Measurements from ENCODE around the gene SLC35A1.

Gene SLC35A1

DNA sequence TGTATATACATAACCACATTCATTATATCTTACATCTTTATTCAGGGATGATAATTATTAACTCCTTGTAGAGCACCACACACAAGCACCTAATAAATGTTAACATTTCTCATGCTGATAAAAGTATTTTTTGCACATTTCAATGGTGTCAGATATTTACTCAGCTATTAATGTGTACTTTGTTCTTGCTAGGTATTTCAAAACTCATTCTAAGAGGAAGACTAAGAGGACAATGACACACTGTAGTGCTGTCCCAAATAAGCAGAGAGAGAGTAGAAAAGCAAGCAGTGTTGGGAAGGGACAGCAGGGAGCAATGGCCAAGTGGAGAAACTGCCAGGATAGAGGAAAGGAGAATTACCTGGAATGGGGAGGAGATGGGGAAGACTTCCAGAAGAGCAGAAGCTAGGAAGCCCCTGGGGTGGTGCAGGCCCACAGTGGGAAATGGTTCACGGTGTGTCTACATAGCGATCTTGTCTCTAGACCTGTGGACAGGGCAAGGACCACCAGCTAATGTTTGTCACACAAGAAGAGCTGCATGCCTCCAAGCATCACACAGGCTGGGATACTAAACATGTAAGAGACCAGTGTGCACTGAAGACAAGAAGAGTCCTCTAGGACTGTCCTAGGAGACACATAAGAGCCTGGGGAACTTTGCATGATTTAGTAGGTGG is 61.7 kb downstream of the SLC35A1 start:
- DNase-seq (ENCODE audit: low spot score): no peak

DNA sequence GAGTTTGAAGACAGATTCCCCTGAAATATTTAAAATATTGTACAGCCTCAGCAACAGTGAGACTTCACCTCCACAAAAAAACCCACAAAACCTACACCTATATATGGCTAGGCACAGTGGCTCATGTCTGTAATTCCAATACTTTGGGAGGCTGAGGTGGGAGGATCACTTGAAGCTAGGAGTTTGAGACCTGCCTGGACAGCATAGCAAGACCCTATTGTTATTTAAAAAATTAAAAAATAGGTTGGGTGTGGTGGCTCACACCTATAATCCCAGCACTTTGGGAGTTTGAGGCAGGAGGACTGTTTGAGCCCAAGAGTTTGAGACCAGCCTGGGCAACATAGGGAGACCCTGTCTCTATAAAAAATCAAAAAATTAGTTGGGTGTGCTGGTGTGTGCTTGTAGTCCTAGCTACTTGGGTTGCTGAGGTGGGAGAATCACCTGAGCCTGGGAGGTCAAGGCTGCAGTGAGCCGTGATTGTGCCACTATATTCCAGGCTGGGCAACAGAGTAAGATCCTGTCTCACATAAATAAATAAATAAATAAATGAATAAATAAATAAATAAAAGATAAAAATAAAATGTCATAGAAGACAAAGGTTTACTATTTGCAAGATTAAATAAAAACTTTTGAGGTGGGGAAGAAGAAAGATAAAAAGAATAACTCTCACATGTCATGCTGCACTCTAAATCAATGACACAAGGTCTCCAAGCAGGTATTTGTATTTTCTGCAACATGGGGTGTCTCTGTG is 65.9 kb downstream of the SLC35A1 start:
- no peak for DNase-seq (ENCODE audit: low spot score)

DNA sequence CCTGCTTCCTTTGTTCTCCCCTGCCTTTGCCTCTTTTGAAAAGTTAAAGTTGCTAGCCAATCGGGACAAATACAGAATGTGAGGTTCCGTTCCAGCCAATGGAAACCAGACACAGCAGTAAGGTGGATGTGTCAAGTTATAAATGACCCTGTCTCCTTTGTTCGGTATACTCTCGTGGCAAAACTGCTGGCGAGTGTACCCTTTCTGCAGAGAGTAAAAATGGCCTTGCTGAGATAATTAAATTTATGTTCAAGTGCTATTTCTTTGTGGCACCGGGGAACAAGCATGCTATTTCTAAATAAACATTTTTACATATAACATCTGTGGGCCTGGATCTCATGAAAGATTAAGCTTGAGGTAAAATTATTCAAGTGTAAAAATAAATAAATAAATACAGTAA is 66.8 kb downstream of the SLC35A1 start:
- DNase-seq (ENCODE audit: low spot score): no peak

DNA sequence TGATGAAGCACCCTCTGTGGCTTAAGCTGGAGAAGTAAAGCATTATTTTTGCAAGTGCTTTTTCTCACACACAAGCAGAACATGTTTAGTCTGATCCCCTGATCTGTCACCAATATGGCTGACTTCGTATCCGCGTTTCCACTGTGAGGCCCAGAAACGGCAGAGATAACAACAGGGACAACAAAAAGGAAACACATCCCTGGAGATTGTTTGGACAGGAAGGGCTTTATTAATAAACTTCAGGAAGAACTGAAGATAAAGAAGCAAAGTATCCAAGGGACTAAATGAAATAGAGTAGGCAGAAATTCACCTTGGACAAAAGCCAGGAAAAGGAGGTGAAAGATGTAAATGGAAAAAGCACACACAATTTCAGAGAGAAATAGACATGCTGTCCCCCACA is 67.8 kb downstream of the SLC35A1 start:
- no peak for DNase-seq (ENCODE audit: low spot score)

DNA sequence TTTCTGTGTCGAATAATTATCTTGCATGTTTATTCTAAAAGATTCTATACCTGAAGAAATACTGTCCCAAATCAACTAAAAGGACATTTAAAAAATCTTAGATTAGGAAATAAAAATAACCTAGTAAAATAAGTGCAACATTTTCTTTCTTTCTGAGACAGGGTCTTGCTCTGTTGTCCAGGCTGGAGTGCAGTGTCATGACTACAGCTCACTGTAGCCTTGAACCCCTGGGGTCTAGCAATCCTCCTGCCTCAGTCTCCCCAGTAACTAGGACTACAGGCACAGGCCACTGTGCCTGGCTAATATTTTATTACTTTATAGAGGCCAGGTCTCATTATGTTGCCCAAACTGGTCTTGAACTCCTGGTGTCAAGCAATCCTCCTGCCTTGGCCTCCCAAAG is 68.3 kb downstream of the SLC35A1 start:
- no peak for DNase-seq (ENCODE audit: low spot score)

DNA sequence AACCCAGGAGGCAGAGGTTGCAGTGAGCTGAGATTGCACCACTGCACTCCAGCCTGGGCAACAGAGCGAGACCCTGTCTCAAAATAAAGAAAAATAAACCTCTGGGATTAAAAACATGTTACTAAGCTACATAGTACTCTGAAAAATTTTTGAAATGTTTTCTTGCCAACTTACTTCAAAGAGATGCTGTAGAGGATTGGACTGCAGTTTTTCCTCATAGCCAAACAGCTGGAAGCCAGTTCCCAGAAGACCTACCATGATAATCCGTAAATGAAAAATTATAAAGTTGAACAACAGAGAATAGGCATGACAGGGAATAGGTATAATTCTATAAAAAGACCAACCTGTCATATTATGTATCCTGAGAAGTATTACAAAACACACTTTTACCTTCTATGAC is 69.0 kb downstream of the SLC35A1 start:
- no peak for DNase-seq (ENCODE audit: low spot score)

DNA sequence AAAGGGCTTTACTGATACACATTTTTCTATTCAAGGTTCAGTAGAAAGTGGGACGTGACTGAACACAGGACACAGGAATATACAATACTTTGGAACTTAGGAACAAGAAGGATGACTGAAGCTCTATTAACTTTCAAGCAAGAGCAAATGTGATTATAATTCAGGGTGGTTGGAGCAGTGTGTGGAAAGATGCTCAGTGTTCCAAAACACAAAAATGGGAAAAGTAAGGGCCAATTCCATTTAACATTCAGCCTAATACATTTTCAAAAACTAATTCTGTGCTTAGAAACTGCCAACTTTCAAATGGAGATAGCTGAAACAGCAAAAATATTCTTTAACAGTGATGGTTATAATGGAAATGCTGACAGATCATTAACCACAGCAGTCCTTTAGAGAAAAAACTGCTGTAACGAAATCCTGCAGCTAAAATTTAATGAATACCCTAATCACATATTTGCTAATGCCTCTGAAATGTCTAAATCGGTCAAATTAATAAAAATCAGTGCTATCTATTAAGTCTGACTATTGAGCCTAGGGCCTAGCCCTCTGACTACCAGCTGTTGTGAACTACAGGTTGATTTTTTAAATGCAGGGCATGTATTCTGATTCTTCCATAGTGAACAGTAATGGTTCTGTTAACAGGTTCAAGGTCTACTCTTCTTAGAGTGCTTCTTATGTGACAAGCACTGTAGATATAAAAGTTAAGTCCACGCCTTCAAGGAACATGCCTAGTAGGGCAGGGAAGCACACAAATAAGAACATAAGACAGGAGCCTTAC is 71.1 kb downstream of the SLC35A1 start:
- DNase-seq (ENCODE audit: low spot score): no peak

DNA sequence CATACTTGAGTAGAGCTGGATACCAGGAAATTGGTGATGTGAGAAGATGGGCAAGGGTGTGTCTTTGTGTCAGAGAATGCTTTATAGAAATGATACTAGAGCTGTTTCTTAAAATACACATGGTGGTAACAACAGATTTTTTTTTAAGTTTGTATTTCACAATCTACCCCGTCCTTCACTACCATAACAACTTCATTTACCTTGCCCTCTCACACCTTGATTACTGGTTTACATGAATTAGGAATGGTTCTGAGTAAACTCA is 71.6 kb downstream of the SLC35A1 start:
- no peak for DNase-seq (ENCODE audit: low spot score)

DNA sequence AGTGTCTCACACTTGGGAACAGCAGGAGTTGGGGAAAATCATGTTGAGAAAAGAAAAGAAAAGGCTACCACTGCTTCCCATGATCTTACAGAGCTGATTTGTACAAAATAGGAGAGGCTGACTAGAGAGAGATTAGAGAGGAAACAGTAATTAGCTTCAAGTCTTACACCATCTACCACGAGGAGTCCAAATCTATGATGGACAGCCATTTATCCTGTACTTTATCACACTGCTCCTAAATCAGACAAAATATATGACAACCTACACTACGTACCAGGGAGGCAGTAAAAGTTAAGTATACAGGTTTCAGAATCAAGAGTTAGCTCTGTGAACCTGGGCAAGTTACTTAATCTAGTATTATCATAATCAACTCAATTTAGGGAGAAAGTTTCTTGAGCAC is 79.0 kb downstream of the SLC35A1 start:
- no peak for DNase-seq (ENCODE audit: low spot score)

DNA sequence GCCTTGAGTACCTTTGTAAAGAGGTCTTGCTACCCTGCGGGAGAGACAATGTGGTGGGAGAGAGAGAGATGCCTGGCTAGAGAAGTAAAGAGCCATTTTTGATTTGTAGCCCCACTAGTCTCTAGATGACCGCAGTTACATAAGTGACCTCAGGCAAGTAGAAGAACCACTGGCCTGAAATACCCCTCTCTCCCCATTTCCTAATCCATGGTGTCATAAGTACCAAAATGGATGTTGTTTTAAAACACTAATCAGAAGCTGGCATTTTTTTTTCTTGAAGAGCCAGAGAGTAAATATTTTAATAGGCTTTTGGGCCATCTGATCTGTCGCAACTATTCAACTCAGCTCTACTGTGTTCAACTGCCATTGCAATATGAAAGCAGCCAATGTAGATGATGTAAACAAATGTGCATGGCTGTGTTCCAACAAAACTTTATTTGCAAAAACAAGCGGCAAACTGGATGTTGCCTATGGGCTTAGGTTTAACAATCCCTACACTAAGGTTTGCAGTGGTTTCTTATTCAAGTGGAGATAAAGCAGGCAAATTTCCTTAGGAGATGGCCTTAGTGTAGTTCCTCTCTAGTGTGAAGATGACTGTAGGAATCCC is 80.5 kb downstream of the SLC35A1 start:
- no peak for DNase-seq (ENCODE audit: low spot score)

DNA sequence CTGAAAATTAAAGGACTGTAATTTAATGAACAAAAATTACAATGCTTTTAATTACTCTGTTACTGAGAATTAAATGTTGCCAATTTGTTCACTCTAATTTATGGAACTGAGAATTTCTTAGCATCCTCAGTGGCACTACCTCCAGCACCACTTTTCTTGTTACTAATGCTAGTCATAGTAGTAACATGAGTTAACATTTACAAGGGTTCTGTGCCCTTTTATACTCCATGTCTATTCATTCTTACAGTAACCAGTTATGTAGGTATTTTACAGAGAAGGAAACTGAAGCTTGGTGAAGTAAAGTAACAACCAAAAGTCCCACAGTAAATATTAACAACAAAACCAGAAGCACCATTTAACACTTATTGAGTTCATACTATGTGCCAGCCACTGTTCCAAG is 82.7 kb downstream of the SLC35A1 start:
- DNase-seq (ENCODE audit: low spot score): no peak

DNA sequence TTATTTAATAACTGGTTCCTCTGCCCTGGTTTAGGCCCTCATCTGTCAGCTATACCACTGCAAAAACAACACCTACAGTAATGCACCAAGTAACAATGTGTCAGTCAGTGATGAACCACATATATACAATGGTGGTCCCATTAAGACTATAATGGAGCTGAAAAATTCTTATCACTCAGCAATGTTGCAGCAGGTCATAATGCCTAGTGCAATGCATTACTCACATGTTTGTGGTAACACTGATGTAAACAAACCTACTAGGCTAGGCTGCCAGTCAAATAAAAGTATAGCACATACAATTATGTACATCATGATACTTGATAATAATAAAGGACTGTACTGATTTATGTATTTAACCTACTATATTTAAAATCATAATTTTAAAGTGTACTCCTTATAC is 85.7 kb downstream of the SLC35A1 start:
- DNase-seq (ENCODE audit: low spot score): no peak

DNA sequence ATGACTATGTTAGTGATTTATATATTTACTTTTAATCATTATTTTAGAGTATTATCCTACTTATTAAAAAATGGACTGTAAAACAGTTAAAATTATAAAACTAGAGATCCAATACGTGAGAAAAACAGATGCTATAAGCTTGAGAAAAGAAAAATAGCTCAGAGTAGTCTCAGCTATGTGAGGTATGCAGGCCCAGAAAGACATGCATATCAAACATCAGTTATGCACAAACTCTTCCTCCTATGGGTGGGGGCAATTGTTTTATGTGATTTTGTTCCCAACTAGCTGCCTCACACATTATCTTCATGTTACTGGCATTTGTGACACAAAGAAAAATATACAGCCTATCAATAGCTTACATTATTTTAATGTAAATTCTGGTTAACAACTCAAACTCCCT is 88.2 kb downstream of the SLC35A1 start:
- no peak for DNase-seq (ENCODE audit: low spot score)

All from ecto neural progenitor cell (in vitro differentiated cells).